Inferior parietal cortex (tissue), 1 donor: Measurements from ENCODE around the gene PDS5A.
"Not testable (repeated sequence)": the region's sequence is repeated elsewhere in the genome, so short reads cannot be mapped to it uniquely, and the experiment has no call there.

Experiments used
- DNase-seq: peaks from one replicate; pipeline ENCODE4 v3.0.0-alpha.2; 2016; ENCODE audit errors: extremely low spot score

PDS5A gene, protein sequence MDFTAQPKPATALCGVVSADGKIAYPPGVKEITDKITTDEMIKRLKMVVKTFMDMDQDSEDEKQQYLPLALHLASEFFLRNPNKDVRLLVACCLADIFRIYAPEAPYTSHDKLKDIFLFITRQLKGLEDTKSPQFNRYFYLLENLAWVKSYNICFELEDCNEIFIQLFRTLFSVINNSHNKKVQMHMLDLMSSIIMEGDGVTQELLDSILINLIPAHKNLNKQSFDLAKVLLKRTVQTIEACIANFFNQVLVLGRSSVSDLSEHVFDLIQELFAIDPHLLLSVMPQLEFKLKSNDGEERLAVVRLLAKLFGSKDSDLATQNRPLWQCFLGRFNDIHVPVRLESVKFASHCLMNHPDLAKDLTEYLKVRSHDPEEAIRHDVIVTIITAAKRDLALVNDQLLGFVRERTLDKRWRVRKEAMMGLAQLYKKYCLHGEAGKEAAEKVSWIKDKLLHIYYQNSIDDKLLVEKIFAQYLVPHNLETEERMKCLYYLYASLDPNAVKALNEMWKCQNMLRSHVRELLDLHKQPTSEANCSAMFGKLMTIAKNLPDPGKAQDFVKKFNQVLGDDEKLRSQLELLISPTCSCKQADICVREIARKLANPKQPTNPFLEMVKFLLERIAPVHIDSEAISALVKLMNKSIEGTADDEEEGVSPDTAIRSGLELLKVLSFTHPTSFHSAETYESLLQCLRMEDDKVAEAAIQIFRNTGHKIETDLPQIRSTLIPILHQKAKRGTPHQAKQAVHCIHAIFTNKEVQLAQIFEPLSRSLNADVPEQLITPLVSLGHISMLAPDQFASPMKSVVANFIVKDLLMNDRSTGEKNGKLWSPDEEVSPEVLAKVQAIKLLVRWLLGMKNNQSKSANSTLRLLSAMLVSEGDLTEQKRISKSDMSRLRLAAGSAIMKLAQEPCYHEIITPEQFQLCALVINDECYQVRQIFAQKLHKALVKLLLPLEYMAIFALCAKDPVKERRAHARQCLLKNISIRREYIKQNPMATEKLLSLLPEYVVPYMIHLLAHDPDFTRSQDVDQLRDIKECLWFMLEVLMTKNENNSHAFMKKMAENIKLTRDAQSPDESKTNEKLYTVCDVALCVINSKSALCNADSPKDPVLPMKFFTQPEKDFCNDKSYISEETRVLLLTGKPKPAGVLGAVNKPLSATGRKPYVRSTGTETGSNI (N-terminal part only)

DNA sequence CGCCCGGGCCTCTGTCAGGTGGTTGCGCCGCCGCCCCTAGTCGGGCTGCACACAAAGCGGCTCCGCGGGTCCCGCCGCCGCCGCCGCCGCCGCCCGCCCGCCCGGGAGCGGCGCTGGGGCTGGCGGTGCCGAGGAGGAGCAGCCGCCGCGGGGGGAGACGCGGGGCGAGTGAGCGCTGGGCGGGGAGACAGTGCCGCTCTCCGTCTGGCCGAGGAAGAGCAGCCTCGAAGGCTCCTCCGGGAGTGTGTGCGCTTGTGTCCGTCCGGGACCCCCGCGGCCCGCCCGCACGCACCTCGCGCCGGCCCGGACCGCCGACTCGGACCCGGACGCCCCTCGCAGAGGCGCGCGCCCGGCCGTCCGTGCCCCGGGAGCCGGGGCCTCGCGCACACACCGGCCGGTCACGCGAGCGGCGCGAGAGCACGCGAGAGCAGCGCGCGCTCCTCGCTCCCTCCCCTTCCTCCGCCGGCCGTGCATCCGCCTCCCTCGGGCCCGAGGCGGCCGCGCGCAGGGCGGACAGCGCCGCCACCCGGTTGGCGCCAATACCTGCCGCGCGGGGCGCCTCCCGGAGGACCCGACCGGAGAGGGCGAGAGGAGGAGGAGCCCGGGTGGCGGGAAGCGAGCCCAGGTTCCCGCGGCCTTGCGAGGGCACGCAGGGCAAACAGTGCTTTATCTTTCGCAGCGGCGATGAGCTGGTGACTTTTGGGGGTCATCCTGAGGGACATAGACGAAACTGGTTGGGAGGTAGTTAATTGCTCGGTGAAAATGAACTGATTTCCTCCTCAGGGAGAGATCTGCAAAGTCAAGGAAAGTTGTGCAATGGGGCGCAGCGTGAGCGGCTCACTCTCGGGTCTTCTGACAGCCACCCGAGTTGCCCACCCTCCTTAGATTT lies at the start of gene PDS5A:
Gene PDS5A (minus strand): TSS at position 423 of the 889 bp plus-strand sequence. CDS start 1,334 bp downstream, outside the sequence.
- DNase-seq: peak; percentile 91

GRCh38 chr4:40024049-40024448 lies 46.3 kb upstream of the PDS5A start:
- not testable (repeated sequence) for DNase-seq

GRCh38 chr4:40021116-40021515 lies 43.4 kb upstream of the PDS5A start:
- DNase-seq: not testable (repeated sequence)

DNA sequence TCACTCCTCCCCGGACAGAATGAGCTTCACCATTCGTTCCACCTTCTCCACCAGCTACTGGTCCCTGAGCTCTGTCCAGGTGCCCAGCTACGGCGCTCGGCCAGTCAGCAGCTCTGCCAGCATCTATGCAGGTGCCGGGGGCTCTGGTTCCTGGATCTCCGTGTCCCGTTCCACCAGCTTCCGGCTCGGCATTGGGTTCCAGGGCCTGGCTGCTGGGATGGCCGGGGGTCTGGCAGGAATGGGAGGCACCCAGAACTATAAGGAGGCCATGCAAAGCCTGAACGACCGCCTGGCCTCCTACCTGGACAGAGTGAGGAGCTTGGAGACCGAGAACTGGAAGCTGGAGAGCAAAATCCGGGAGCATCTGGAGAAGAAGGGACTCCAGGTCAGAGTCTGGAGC lies 42.5 kb upstream of the PDS5A start:
- no peak for DNase-seq

DNA sequence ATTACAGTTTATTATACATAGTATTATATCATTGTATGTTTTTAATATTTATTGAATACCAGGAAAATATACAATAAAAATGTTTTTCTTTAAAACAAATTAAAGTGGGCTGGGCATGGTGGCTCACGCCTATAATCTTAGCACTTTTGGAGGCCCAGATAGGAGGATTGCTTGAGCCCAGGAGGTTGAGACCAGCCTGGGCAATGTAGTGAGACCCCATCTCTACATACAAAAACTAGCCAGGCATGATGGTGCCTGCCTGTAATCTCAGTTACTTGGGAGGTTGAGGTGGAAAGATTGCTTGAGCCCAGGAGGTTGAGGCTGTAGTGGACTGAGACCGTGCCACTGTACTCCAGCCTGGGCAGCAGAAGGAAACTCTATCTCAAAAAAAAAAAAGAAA lies 38.3 kb upstream of the PDS5A start:
- no peak for DNase-seq

DNA sequence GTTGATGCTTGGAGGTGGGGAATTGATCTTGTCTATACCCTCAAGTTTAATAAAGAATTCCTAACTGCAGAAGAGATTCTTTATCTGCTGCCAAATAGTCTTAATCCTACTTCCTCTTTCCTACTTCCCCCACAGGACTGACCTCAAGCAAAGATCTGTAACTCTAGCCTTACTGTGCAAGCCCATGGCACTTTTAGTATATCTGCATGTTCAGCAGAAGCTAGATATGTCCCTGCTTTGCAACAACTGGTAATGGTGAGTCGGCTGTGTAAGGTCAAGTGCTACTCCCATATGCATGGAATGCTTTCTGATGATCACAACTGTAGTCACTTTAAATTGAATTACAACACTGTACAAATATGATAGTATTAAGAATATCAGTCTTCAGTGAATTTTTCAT lies 26.3 kb upstream of the PDS5A start:
- DNase-seq: peak; percentile 15

GRCh38 chr4:40000711-40001110 lies 23.0 kb upstream of the PDS5A start:
- DNase-seq: no peak

- no peak for DNase-seq
These were observed 21.1 kb upstream of the PDS5A start for GRCh38 chr4:39998659-39999345.

DNA sequence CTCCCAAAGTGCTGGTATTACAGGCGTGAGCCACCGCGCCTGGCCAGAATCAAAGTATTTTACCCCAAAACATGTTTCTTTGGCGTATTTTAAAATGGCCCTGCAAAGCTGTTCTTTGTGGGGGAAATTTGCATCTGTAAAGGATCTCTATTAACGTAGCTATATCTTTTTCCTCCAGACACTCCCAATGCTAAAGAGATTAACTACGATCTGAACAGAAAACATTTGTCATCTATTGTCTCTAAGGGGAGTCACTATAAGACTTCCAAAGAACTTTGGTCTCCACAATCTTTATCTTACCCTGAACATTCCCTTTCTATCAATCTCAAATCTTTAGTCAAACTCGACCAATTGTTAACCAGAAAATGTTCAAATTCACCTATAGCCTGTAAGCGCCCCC lies 19.1 kb upstream of the PDS5A start:
- DNase-seq: no peak

DNA sequence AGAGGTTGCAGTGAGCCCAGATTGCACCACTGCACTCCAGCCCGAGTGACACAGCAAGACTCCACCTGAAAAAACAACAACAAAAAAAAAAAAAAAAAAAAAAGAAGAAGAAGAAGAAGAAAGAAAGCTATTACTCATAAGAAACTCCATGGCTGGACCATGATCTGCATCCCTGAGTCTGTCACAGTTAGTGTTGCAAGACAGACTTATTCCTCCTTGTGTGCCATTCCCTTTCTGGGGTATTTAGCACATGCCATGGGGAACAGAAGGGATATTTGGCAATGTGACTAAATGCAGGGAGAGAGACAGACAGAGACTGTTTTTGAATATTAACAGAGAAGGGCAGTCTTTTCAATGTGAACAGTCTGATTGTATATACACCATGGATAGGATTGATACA lies 16.7 kb upstream of the PDS5A start:
- DNase-seq: no peak

GRCh38 chr4:39989381-39989780 lies 11.7 kb upstream of the PDS5A start:
- not testable (repeated sequence) for DNase-seq

- no peak for DNase-seq
These were observed 9.8 kb upstream of the PDS5A start for GRCh38 chr4:39987485-39987884.

DNA sequence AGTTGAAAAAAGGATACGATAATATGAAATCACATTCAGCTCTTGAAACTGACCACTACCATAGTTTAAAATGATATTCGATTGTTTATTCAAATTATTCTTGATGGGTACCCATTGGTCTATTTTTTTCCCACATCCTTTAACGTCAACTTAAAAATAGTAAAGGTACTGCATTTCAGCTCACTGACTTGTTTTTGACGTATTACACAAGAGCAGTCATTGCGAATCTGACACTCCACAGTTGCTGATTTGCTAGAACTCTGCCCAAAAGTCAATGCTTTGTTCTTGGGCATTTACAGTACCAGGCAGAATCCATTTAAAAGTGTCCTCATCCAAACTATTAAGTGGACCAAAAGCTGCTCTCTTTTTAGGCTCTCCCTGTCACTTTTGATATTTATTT lies 1.2 kb upstream of the PDS5A start:
- DNase-seq: no peak

DNA sequence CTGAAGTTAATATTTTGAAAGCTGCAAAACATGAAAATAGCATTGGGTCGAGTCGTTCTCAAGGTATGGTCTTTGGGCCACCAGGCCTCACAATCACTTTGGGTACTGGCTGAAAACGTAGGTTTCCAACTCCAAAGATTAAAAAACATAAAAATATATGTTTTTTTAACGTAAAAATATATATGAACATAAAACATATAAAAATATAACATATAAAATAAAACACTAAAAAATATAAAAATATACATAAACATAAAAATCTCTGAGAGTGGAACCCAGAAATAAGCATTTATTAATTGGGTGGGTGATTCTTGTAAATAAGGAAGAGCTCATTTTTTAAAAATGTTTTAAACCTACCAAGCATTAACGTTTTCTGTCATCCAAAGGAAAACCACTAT lies 666 bp upstream of the PDS5A start:
- DNase-seq: no peak

- DNase-seq: no peak
These were observed 694 bp downstream of the PDS5A start for GRCh38 chr4:39976945-39977488.

- DNase-seq: peak; percentile 88
These were observed 1.4 kb downstream of the PDS5A start for GRCh38 chr4:39976141-39976944.

- DNase-seq: no peak
These were observed 2.1 kb downstream of the PDS5A start for GRCh38 chr4:39975488-39976089.

DNA sequence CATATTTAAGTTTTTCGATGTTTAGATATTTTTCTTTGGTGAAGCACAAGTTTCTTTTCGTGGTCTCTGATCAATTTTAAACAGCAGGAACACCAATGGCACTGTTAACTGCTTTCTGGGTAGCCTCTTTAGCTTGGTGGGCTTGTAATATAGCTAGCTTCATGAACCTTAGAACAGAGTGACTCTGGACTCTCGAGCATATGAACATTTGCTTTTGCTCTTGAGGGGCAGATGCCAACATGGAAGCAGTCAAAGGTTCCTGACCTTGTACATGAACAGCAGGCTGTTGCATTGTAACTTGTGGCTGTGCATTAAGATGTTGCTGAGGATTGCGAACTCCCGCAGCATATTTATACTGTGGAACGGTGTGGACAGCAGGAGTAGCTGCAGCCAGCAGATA lies 4.7 kb downstream of the PDS5A start:
- DNase-seq: not testable (repeated sequence)
